Ishikawa (cell line): Measurements from ENCODE around the gene MED12L.
A peak's percentile ranks its signal among the peaks of the same experiment; 100 is the strongest.

Experiments
- CEBPB ChIP-seq: IDR thresholded peaks from 2 replicates; pipeline ENCODE4 v1.6.1; 2012
- CREB1 ChIP-seq: IDR thresholded peaks from 2 replicates; pipeline ENCODE4 v1.6.1; 2012; ENCODE audit warnings: low read depth
- EGR1 ChIP-seq: IDR thresholded peaks from 2 replicates; pipeline ENCODE4 v1.6.1; 2012
- EP300 ChIP-seq: IDR thresholded peaks from 2 replicates; pipeline ENCODE4 v1.6.1; 2012; ENCODE audit warnings: borderline replicate concordance
- FOXM1 ChIP-seq: IDR thresholded peaks from 2 replicates; pipeline ENCODE4 v1.6.1; 2012; ENCODE audit warnings: low read depth, borderline replicate concordance
- MAX ChIP-seq: IDR thresholded peaks from 2 replicates; pipeline ENCODE4 v1.6.1; 2012
- NFIC ChIP-seq: IDR thresholded peaks from 2 replicates; pipeline ENCODE4 v1.6.1; 2012
- REST ChIP-seq: IDR thresholded peaks from 2 replicates; pipeline ENCODE4 v1.6.1; 2012; ENCODE audit warnings: low read depth, mild to moderate bottlenecking
- TAF1 ChIP-seq: IDR thresholded peaks from 2 replicates; pipeline ENCODE4 v1.6.1; 2012; ENCODE audit warnings: low read depth, mild to moderate bottlenecking
- TCF12 ChIP-seq: IDR thresholded peaks from 2 replicates; pipeline ENCODE4 v1.6.1; 2012; ENCODE audit warnings: low read depth
- TEAD4 ChIP-seq: IDR thresholded peaks from 2 replicates; pipeline ENCODE4 v1.6.1; 2012
- USF1 ChIP-seq: IDR thresholded peaks from 2 replicates; pipeline ENCODE4 v1.6.1; 2012
- YY1 ChIP-seq: IDR thresholded peaks from 2 replicates; pipeline ENCODE4 v1.6.1; 2012; ENCODE audit warnings: low read depth
- ZBTB7A ChIP-seq: IDR thresholded peaks from 2 replicates; pipeline ENCODE4 v1.6.1; 2012; ENCODE audit warnings: low read depth

The MED12L gene

GRCh38 chr3:151306168-151306810, 220.8 kb downstream of the MED12L start:
- TF ChIP-seq FOXM1 (no peak), YY1 (no peak), TCF12 (no peak), CREB1 (no peak)

- TF ChIP-seq EGR1 (no peak), CREB1 (no peak), REST (no peak)
Observed at GRCh38 chr3:151307131-151307530, 221.7 kb downstream of the MED12L start.

GRCh38 chr3:151307583-151308488, 222.4 kb downstream of the MED12L start:
- no peak for TF ChIP-seq EP300
- TF ChIP-seq TEAD4 = no peak
- no peak for TF ChIP-seq CREB1
- TF ChIP-seq NFIC = no peak
- TF ChIP-seq TCF12 = no peak
- TF ChIP-seq YY1 = no peak
- TF ChIP-seq USF1 = no peak
- TF ChIP-seq EGR1 = no peak

- TF ChIP-seq TCF12 = no peak
Observed at GRCh38 chr3:151309566-151309965, 224.1 kb downstream of the MED12L start.

GRCh38 chr3:151312972-151313371, 227.5 kb downstream of the MED12L start:
- TF ChIP-seq CREB1 (no peak), REST (no peak), CEBPB (no peak)

GRCh38 chr3:151314137-151314536, 228.7 kb downstream of the MED12L start:
- TF ChIP-seq CEBPB (peak; percentile 71; the same call in 1 of the 2 replicates), EP300 (no peak)

- TF ChIP-seq TAF1 (no peak), USF1 (no peak), REST (no peak), FOXM1 (no peak), CREB1 (no peak), TCF12 (no peak), TEAD4 (no peak), NFIC (no peak), EGR1 (no peak), ZBTB7A (no peak), MAX (no peak), YY1 (no peak)
Observed at GRCh38 chr3:151314593-151314992, 229.1 kb downstream of the MED12L start.
